GM21576 (cell line): ENCODE measurements around the gene FRMPD4.

Source experiments
- ATAC-seq: cut with Tn5 transposase; IDR thresholded peaks from one replicate; pipeline ENCODE4 v1.9.1; 2021; ENCODE audit warnings: mild to moderate bottlenecking, moderate library complexity; ENCODE audit not compliant: unreplicated experiment

FRMPD4 gene

DNA sequence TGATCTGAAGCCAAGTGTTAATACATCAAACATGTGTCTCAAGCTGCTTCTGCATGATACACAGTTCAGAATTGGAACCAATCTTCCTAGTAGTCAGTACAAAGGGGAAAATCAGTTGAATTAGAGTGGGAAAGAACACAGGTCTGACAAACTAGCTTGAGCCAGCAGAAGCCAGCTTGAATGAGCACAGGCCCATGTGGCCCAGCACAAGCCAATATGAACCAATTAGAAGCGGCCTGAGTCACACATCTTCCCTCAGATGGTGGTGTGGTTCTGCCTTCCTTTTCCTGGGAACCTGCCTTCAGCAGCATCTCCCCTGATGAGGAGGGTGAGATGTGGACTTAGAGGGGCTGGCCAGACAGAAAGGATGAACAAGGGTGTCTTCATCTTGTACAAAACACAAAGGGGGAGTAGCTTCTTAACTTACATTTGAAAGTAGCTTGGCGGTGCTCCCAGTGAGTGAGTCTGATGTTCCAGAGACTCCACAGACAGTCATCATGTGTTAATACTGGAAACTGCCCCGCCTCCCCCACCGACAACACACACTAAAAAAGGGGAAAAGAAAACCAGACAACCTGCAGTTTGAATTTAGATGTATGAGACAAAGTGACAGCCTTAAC lies 72.0 kb downstream of the FRMPD4 start:
- ATAC-seq = no peak

- ATAC-seq = no peak
These were observed 72.7 kb downstream of the FRMPD4 start for GRCh38 chrX:12210971-12211370.

- no peak for ATAC-seq
These were observed 85.4 kb downstream of the FRMPD4 start for GRCh38 chrX:12223650-12224049.

DNA sequence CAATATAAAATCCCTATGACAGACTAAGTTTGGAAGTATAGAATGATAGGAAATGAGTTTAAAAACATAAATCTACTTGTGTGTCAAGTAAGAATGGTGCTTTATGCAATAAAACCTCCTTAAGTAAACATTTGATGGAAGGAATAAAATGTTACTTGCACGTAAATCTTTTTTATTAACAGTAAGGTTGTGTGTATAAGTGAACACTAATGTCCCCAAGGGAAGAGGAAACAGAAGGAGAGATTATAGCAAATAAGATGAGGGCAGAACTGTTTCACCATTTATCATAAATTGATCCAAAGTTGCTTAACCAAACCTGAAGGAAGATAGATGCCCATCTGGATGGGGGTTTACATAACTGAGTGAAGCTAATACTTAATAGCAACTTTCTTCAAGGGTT lies 86.8 kb downstream of the FRMPD4 start:
- ATAC-seq = no peak

DNA sequence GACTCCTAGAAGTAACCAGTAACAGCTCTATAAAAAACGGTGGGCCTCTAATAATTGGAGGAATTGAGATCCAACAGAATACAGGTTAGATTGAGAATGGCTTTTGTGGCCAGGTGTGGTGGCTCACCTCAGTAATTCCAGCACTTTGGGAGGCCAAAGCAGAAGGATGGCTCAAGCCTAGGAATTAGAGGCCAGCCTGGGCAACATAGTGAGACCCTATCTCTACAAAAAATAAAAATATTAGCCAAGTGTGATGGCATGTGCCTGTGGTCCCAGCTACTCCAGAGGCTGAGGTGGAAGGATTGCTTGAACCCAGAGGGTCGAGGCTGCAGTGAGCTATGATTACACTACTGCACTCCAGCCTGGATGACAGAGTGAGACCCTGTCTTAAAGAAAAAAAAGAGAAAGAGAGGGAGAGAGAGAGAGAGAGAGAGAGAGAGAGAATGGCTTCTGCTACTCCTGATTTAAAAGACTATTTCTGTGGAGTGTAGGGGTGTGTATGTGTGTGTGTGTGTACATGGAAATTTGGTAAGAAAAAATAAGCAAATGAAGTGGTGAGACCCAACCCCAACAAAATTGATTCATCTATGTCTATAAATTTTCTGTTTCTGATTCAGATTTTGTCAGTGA lies 89.3 kb downstream of the FRMPD4 start:
- ATAC-seq = no peak

DNA sequence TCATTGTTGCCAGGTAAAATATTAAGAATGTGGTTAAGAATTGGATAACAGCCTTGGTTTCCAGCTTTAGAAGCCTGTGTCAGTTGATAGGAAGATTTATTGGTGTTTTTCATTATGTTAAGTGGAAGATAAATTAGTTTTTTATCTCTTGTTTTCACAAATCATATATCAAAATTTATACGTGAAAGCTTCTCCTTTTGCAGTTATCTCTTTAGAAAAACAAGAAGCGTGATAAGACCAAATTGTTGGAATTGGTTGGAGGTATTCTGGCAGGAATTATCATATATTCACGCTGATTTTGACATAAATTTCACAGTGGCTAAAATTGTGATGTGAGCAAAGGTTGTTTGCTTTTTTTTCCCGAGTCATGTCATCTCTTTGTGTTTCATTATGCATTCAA lies 90.6 kb downstream of the FRMPD4 start:
- no peak for ATAC-seq

DNA sequence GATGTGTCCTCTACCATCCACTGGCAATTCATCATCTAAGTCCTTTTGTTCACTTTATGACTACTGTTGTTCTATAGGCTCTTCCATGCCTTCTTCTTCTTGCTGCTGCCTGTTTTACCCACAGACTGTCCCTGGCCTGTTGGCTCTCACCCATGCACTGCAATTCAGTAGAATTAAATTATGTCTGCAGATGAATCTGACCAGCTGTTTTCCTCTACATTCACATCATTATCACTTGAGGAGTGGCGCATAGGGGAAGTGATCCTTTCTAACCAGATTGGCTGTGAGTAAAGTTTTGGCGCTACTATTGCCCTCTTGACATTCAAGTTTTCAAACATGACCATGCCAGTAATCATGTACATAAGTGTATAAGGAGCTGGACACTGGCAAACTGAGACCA lies 91.7 kb downstream of the FRMPD4 start:
- ATAC-seq = no peak

DNA sequence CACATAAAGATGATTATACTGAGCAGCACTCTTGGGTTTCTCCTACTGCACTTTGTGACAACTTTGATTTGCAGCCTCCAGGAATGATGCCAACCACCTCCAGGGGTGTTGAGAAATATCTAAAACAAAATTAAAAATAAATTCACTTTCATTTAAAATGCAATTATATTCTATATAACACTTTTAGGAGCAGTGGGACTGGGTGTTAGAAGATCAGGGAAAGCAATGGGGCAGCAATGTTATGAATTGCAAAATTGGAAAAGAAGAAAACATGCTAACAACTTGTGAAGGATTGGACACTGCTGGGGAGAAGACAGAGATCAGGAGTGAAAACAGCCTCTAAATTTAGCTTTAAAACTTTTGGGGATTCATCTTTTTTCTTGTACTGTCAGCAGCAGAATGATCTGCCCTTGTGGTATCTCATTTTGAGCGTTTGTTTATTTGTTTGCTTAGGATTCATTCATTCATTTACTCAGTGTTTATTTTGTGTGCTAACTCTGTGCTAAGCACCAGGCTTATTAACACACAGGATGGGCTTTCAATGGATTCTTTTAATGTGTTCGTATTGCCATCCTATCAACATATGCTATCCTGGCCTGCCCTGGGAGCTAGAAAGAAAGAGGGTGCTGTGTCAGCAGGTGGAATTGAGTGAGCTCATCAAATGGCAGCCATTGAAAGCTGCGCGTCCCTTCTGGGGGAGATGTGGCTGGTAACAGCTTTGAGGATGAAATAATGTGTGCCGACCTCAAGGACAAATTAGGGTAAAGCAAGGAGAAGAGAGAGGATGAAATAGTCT lies 96.5 kb downstream of the FRMPD4 start:
- no peak for ATAC-seq

GRCh38 chrX:12236156-12236555 lies 97.9 kb downstream of the FRMPD4 start:
- no peak for ATAC-seq

DNA sequence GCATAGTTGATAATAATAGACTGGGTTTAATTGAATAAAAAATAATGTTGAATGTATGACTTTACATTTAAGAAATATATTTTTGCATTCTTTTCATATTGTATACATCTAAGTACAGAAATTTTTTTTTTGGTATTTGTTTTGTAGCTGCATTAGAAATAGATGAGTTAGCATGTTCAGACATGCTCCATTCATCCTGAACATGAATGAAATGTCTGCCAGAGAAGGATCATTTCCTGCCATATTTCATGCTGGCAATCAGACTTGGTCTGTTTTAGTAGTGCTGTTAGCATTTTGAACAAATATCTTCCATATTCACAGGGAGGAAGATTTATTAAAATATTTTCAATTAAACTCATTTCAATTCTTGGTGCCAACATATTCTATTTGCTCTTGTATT lies 98.9 kb downstream of the FRMPD4 start:
- ATAC-seq = no peak

DNA sequence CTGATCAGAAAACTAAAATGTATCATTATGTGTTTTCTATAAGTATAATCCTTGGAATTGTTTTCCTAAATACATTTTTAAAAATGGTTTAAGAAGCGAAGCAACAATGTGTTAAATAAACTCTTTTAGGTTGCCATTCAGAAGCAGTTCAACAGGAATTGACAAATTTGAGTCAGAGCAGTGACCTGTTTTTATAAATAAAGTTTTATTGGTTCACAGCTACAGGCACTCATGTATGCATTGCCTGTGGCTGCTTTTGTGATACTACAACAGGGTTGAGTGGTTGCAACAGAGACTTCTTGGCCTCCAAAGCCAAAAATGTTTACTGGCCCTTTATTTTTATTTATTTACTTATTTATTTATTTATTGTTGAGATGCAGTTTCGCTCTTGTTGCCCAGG lies 99.5 kb downstream of the FRMPD4 start:
- no peak for ATAC-seq

- ATAC-seq = no peak
These were observed 101.2 kb downstream of the FRMPD4 start for GRCh38 chrX:12239356-12240082.

- no peak for ATAC-seq
These were observed 102.2 kb downstream of the FRMPD4 start for GRCh38 chrX:12240491-12240890.

- ATAC-seq = no peak
These were observed 102.8 kb downstream of the FRMPD4 start for GRCh38 chrX:12241026-12241425.

DNA sequence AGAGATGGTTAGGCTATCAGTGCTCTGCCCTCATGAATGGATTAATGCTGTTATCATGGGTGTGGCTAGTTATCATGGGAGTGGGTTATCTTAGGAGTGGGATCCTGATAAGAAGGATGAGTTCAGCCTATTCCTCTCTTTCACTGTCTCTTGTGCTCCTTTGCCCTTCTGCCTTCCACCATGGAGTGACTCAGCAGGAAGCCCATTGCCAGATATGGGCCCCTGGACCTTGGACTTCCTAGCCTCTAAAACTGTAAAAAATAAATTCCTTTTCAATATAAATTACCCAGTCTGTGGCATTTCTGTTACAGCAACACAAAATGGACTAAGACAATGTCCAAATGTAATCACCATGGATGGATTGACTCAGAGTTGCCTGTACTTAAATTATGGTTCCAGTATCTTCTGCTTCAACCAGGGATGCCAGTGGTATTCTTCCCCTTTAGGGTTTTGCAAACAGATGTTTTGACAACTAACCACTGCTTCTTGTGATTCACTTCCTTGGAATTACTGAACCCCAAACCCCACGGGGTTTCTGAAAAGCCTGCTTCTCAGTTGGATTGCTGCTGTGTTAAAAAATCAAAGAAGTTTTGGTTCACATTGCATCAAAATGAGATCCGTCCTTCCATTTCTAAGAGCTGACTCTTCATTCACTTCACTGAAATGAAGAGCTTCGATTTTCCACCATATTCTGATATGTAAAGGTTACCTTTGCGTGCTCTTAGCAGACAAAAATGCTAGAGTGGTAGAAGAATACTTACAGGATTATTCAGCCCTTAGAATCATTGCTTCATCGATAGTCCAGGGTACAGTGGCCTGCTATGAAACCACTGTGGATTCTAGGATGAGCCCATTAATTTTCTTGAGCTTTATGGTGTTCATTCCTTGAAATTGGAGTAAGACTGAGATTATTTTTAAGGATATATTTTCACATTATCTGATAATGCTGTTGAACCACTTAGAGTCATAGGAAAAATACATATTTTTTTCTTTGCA lies 107.7 kb downstream of the FRMPD4 start:
- ATAC-seq = no peak

GRCh38 chrX:12249997-12250396 lies 111.7 kb downstream of the FRMPD4 start:
- ATAC-seq = no peak

GRCh38 chrX:12263211-12263610 lies 124.9 kb downstream of the FRMPD4 start:
- no peak for ATAC-seq

DNA sequence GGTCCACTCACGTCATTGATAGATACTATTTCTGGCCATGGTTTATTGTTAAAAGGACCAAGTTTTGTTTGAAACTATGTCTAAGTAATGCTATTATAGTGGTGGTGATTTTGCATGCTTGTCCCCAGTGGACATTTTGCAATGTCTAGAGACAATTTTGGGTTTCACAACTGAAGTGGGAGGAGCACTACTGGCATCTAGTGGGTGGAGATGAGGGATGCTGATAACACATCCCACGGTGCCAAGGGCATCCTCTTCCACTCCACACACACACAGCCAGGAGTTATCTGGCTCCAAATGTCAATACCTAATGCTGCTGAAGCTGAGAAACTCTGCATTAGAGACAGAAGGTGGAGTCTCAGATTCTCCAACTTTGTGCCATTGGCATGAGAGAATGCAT lies 131.2 kb downstream of the FRMPD4 start:
- ATAC-seq = no peak

DNA sequence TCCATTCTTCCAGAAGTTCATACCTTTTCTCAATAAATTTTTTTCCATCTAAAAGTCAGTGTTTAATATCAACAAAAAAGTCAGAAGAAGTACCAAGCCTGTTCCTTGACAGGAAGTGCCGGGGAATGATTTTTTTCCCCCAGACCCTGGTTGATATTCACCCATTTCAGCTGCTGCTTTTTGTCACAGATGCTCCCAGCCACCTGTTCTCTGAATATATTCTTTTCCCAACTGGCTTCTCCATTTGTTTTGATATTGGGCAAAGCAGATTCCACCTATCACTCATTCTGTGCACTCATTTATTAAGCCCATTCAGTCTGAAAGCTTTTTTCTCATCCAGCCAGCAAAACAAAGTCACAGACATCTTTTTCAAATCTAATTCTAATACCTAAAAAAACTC lies 139.9 kb downstream of the FRMPD4 start:
- ATAC-seq = no peak

DNA sequence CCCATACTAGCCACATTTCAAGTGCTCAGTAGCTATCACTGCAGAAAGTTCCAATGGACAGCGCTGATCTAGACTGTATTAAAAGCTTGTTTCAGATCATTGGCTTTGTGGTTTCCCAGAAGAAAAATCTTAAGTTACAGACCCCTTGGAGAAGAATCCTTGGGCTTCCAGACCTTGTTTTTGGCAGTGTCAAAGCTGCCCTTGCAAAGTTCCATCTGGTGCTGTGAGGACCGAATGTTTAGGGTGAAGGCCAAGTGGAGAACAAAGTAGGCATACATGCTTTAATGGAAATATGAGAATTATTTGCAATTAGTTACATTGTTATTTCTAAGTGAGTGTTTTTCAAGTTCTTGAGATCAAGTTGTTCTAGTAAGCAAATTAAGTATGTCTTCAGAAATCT lies 144.7 kb downstream of the FRMPD4 start:
- no peak for ATAC-seq
